ENCODE data around the gene CBARP. TPM values are rescaled to one million over a fixed set of nuclear protein-coding genes. Genes with fewer than 3 reads are reported as not detected.

CBARP gene
- total RNA-seq: 1.8 and 2.9 TPM in 2 replicates

GRCh38 chr19:1237754-1238368 is at the start of gene CBARP:
Gene CBARP (minus strand): TSS chr19:1238005. CDS start chr19:1236100, 1,905 bp downstream.

GRCh38 chr19:1285737-1286360 is 48.0 kb upstream of the CBARP start, which contains the start of gene EFNA2:
Gene EFNA2 (plus strand): TSS chr19:1285873. CDS start chr19:1286169, 296 bp downstream.

DNA sequence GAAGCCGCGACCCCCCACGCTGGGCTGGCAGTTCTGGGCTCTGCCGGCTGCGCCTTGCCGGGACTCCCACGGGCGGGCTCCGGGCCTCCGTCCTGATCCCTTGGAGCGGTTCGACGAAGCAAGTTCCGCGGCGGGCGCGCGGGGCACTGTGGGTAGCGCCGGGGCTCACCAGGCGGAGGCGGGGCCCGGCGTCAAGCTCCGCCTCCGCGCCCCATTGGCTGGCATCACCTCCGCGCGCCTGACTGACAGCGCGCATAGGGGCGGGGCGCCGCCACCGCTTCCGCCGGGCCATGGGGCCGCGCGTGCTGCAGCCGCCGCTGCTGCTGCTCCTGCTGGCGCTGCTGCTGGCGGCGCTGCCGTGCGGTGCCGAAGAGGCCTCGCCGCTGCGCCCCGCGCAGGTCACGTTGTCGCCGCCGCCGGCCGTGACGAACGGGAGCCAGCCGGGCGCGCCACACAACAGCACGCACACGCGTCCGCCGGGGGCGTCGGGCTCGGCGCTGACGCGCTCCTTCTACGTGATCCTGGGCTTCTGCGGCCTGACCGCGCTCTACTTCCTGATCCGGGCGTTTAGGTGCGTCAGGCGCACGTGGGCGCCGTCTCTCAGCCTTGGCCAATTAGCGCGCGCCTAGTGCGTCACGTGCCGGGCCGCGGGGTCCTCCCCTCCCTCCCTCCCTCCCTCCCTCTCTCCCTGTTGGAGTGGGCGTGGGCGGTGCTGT is 37.6 kb upstream of the CBARP start, which contains the start of gene FAM174C:
Gene FAM174C, plus strand, starts transcription at position 271 of the 716 bp plus-strand sequence. Its CDS starts 20 bp downstream, at position 291.

GRCh38 chr19:1269065-1269477 is 31.3 kb upstream of the CBARP start, which contains the start of gene CIRBP:
Gene CIRBP (plus strand): TSS chr19:1269332. CDS start chr19:1270934, 1,602 bp downstream.

DNA sequence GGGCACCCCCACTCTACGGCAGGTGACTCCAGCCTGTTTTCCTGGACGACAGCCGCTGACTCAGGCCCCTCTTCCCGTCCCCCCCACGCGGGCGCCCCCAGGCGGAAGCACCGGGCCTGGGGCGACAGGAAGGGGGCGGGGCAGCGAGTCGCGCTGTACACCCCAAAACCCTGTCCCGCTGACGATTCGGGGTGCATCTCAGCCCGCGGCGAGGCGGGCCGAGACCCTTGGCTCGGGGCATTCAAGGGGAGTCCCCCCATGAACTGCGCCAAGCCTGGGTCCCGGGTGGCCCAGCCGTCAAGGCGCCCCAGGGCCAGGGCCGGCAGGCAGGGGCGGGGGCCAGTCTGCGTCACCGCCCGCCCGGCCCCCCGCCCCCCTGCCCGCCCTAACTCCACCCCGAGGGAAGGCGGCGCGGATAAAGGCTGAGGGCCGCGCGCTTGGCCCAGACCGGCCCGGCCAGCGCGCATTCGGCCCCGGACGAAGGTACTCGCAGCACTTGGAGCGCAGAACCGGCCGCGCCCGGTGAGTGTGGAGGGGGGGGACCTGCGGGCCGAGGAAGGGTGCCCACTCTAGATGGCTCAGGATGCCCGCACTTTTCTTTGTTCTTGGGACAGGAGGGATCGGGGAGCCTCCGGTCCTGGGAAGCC is 10.5 kb upstream of the CBARP start, which contains the start of gene MIDN:
Gene MIDN, plus strand, starts transcription at position 445 of the 647 bp plus-strand sequence. CDS start 1,714 bp downstream, outside the sequence.

DNA sequence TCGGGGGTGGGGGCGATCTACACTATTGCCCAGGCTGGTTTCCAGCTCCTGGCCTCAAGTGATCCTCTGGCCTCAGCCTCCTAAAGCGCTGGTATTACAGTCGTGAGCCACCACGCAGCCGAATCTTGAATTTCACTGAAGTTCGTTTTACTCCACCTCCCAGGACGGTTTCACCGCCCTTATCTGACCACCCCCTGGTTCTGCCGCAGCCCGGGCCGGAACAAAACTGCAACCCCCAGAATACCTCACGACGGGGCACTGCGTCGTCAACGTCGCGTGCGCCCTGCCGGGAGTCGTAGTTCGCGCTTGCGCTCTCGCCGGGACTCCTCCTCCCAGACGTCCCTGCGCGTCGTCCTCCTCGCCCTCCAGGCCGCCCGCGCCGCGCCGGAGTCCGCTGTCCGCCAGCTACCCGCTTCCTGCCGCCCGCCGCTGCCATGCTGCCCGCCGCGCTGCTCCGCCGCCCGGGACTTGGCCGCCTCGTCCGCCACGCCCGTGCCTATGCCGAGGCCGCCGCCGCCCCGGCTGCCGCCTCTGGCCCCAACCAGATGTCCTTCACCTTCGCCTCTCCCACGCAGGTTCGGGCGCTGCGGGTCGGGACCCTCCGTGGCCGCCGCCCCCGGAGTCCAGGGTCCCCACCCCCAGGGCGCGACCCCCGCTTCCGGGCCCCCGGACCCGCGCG is 3.8 kb upstream of the CBARP start, which contains the start of gene ATP5F1D:
Gene ATP5F1D, plus strand, starts transcription at position 335 of the 679 bp plus-strand sequence. Its CDS starts 100 bp downstream, at position 435.

GRCh38 chr19:1205114-1206099 is 32.4 kb downstream of the CBARP start, which contains the start of gene STK11:
Gene STK11 (plus strand): TSS chr19:1205778. CDS start chr19:1206914, 1,136 bp downstream.

Other genes with a start within 250 kb of the CBARP start
- gene GRIN3B, start 237.6 kb downstream of the CBARP start, total RNA-seq: 0.17 and 3.1 TPM in 2 replicates
- 115 and 128 TPM in 2 replicates for gene TMEM259, start 216.9 kb downstream of the CBARP start, total RNA-seq
- not detected in 2 replicates for gene RNU6-2, start 216.5 kb downstream of the CBARP start, total RNA-seq
- gene CNN2, start 211.4 kb downstream of the CBARP start, total RNA-seq: 303 and 326 TPM in 2 replicates
- gene ABCA7, start 197.9 kb downstream of the CBARP start, total RNA-seq: 2.8 and 3.0 TPM in 2 replicates
- 0.59 and 2.9 TPM in 2 replicates for gene ARHGAP45, start 170.8 kb downstream of the CBARP start, total RNA-seq
- gene POLR2E, start 142.6 kb downstream of the CBARP start, total RNA-seq: 300 TPM in 2 replicates
- 672 and 674 TPM in 2 replicates for gene GPX4, start 134.0 kb downstream of the CBARP start, total RNA-seq
- 31.4 and 35.2 TPM in 2 replicates for gene SBNO2, start 63.7 kb downstream of the CBARP start, total RNA-seq
- gene STK11, start 32.2 kb downstream of the CBARP start, total RNA-seq: 67.5 and 69.3 TPM in 2 replicates
- 103 and 108 TPM in 2 replicates for gene ATP5F1D, start 3.7 kb upstream of the CBARP start, total RNA-seq
- 18.7 and 19.2 TPM in 2 replicates for gene MIDN, start 10.6 kb upstream of the CBARP start, total RNA-seq
- gene CIRBP, start 31.3 kb upstream of the CBARP start, total RNA-seq: 300 and 305 TPM in 2 replicates
- 57.2 and 66.0 TPM in 2 replicates for gene FAM174C, start 37.5 kb upstream of the CBARP start, total RNA-seq
- not detected in 2 replicates for gene EFNA2, start 47.9 kb upstream of the CBARP start, total RNA-seq
- gene NDUFS7, start 145.9 kb upstream of the CBARP start, total RNA-seq: 187 and 192 TPM in 2 replicates
- 37.5 and 55.8 TPM in 2 replicates for gene GAMT, start 163.5 kb upstream of the CBARP start, total RNA-seq
- 117 and 138 TPM in 2 replicates for gene DAZAP1, start 169.6 kb upstream of the CBARP start, total RNA-seq
- gene RPS15, start 200.4 kb upstream of the CBARP start, total RNA-seq: 3,175 and 3,222 TPM in 2 replicates
- gene APC2, start 212.1 kb upstream of the CBARP start, total RNA-seq: under 0.01 TPM in 2 replicates
- gene C19orf25, start 241.2 kb upstream of the CBARP start, total RNA-seq: 34.3 and 35.2 TPM in 2 replicates